Measurements from ENCODE around the gene ZNF629. TPM values are rescaled to one million over a fixed set of nuclear protein-coding genes. Genes with fewer than 3 reads are reported as not detected.

Gene ZNF629
- total and polyA plus RNA-seq, 2 experiments from 2014 or later = 4.1 to 20.3 TPM

DNA sequence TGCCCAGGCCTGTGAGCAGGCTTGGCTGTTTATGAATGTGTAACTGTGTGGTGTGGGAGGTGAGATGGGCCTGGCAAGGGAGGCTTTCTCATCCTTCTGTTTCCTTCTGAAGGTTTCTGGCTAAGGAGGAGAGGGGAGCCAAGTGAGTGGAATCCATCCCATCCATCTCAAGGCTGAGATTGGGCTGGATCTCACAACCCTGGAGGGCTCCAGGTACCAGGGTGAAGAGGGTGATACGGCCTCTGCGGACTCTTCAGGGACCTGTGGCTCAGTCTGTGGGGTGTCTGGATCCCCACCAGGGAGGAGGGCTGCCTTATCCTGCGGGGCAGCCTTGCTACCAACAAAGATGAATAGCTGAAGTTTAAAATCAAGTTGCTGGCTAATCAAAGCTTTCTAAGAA is 7.0 kb downstream of the ZNF629 start:
- no peak for DNase-seq (ENCODE audit: low spot score)
- no peak overlapping the region for H3K27ac ChIP-seq (ENCODE audit: low read depth)

More for the DNA sequence above, 7.0 kb downstream of the ZNF629 start:
- no peak for ATAC-seq
- H3K79me2 ChIP-seq (replicated peaks; ENCODE audit: insufficient read depth) = 0 out of 2 replicates have a peak, but pooled peaks cover 3% of the 10 kb centered on the region
- TF ChIP-seq EZH2phosphoT487 (IDR thresholded peaks at IDR 0.05; ENCODE audit: unreplicated experiment) = no peak
- TF ChIP-seq, protein P1, sequence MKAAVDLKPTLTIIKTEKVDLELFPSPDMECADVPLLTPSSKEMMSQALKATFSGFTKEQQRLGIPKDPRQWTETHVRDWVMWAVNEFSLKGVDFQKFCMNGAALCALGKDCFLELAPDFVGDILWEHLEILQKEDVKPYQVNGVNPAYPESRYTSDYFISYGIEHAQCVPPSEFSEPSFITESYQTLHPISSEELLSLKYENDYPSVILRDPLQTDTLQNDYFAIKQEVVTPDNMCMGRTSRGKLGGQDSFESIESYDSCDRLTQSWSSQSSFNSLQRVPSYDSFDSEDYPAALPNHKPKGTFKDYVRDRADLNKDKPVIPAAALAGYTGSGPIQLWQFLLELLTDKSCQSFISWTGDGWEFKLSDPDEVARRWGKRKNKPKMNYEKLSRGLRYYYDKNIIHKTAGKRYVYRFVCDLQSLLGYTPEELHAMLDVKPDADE (IDR thresholded peaks at IDR 0.05) = no peak
- TF ChIP-seq NANOG (IDR thresholded peaks at IDR 0.05; ENCODE audit: borderline replicate concordance) = no peak
- no peak for TF ChIP-seq JUNB (IDR thresholded peaks at IDR 0.05; ENCODE audit: unreplicated experiment)
- TF ChIP-seq, protein P2, sequence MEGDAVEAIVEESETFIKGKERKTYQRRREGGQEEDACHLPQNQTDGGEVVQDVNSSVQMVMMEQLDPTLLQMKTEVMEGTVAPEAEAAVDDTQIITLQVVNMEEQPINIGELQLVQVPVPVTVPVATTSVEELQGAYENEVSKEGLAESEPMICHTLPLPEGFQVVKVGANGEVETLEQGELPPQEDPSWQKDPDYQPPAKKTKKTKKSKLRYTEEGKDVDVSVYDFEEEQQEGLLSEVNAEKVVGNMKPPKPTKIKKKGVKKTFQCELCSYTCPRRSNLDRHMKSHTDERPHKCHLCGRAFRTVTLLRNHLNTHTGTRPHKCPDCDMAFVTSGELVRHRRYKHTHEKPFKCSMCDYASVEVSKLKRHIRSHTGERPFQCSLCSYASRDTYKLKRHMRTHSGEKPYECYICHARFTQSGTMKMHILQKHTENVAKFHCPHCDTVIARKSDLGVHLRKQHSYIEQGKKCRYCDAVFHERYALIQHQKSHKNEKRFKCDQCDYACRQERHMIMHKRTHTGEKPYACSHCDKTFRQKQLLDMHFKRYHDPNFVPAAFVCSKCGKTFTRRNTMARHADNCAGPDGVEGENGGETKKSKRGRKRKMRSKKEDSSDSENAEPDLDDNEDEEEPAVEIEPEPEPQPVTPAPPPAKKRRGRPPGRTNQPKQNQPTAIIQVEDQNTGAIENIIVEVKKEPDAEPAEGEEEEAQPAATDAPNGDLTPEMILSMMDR (conservative IDR thresholded peaks at IDR 0.05; ENCODE audit: low read depth in 2 of 2) = no peak
- no peak for TF ChIP-seq STAT1 (IDR thresholded peaks at IDR 0.05; ENCODE audit: unreplicated experiment)
- no peak for TF ChIP-seq EZH2 (IDR thresholded peaks at IDR 0.05; ENCODE audit: low read depth, unreplicated experiment)
- no peak for TF ChIP-seq ZNF331 (CRISPR knock-in tag; IDR thresholded peaks at IDR 0.05; ENCODE audit: low read depth)
- TF ChIP-seq ZNF114 (CRISPR knock-in tag; IDR thresholded peaks at IDR 0.05) = no peak
- TF ChIP-seq, protein P3, sequence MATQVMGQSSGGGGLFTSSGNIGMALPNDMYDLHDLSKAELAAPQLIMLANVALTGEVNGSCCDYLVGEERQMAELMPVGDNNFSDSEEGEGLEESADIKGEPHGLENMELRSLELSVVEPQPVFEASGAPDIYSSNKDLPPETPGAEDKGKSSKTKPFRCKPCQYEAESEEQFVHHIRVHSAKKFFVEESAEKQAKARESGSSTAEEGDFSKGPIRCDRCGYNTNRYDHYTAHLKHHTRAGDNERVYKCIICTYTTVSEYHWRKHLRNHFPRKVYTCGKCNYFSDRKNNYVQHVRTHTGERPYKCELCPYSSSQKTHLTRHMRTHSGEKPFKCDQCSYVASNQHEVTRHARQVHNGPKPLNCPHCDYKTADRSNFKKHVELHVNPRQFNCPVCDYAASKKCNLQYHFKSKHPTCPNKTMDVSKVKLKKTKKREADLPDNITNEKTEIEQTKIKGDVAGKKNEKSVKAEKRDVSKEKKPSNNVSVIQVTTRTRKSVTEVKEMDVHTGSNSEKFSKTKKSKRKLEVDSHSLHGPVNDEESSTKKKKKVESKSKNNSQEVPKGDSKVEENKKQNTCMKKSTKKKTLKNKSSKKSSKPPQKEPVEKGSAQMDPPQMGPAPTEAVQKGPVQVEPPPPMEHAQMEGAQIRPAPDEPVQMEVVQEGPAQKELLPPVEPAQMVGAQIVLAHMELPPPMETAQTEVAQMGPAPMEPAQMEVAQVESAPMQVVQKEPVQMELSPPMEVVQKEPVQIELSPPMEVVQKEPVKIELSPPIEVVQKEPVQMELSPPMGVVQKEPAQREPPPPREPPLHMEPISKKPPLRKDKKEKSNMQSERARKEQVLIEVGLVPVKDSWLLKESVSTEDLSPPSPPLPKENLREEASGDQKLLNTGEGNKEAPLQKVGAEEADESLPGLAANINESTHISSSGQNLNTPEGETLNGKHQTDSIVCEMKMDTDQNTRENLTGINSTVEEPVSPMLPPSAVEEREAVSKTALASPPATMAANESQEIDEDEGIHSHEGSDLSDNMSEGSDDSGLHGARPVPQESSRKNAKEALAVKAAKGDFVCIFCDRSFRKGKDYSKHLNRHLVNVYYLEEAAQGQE (IDR thresholded peaks at IDR 0.05; ENCODE audit: unreplicated experiment) = no peak
- no peak for TF ChIP-seq POLR2AphosphoS5 (IDR thresholded peaks at IDR 0.05; ENCODE audit: low read depth)
- TF ChIP-seq CREB1 (CRISPR knock-in tag; IDR thresholded peaks at IDR 0.05; ENCODE audit: low read depth) = no peak
- no peak for TF ChIP-seq ZNF462 (CRISPR knock-in tag; IDR thresholded peaks at IDR 0.05)
- no peak overlapping the region for H2AFZ ChIP-seq
- Mint-ChIP-seq H3K4me1 (peaks cover 25% of the 10 kb centered on the region), H3K27ac (no peak overlapping the region; the same call in 1 of the 2 replicates), H3K36me3 (ENCODE audit: low read depth) (peaks cover 27% of the 10 kb centered on the region), H3K9me3 (no peaks in the 10 kb centered on the region), H3K27me3 (ENCODE audit: insufficient read depth, low read depth, poor library complexity) (peaks cover 37% of the 10 kb centered on the region), H3K4me3 (no peak overlapping the region)
- H3K4me2 ChIP-seq = no peak overlapping the region
- H3K9me2 ChIP-seq (ENCODE audit: insufficient read depth) = no peaks in the 10 kb centered on the region
- no peaks in the 10 kb centered on the region; the same call in 1 of the 2 replicates for H3K4me1 ChIP-seq (ENCODE audit: insufficient read depth)
- peaks cover 3% of the 10 kb centered on the region; the same call in 1 of the 2 replicates for H3K36me3 ChIP-seq (ENCODE audit: insufficient read depth)
- no peaks in the 10 kb centered on the region for H3K27me3 ChIP-seq (ENCODE audit: insufficient read depth)
- peaks cover 5% of the 10 kb centered on the region for H4K20me1 ChIP-seq (replicated peaks; ENCODE audit: insufficient read depth)
- H3K4me3 ChIP-seq = no peak overlapping the region
- peaks cover 14% of the 10 kb centered on the region; the same call in 1 of the 2 replicates for H3F3A ChIP-seq (replicated peaks; ENCODE audit: low read depth)
